ENCODE data around the gene IKZF4.
A peak's percentile ranks its signal among the peaks of the same experiment; 100 is the strongest.
"Not testable (repeated sequence)": the region's sequence is repeated elsewhere in the genome, so short reads cannot be mapped to it uniquely, and the experiment has no call there.

IKZF4 gene

DNA sequence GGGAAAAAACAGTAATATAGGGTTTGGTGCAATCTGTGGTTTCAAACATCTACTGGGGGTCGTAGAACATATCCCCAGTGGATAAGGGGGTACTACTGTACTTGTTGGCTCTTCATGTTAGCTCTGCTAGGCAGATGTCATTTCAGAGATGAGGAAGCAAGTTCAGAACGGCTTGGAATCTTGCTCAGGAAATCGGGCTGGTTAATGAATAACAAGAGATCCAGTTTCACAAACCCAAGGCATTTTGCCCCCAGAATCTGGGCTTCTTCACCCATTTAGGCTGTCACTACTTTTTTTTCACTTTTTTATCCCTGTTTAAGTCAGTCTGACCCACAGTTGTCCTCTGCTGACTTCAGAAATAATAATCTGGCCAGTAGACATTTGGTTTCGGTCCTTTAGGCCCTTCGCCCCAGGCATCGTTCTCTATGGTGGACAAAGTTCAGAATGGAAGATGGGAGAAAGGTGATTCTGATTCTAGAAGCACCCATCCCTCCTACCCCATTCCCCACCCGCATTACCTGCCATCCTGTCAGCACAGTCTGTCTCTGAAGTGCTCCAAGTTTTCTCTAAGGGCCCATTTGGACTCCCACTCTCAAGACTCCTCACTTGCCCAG lies 19.2 kb upstream of the IKZF4 start:
- no peak overlapping the region for H3K4me3 ChIP-seq (replicated peaks in 1 of 2; ENCODE audit: low read depth in 2 of 2, low read length in 2 of 2)
- no peak for DNase-seq (ENCODE audit: low read depth in 2 of 2)
- no peak for TF ChIP-seq CTCF (IDR thresholded peaks at IDR 0.05; ENCODE audit: low read depth, low read length)

GRCh38 chr12:56003376-56003775 lies 17.5 kb upstream of the IKZF4 start:
- not testable (repeated sequence) for DNase-seq (ENCODE audit: low read depth in 2 of 2); H3K4me3 ChIP-seq (replicated peaks in 1 of 2; ENCODE audit: low read depth in 2 of 2, low read length in 2 of 2)

DNA sequence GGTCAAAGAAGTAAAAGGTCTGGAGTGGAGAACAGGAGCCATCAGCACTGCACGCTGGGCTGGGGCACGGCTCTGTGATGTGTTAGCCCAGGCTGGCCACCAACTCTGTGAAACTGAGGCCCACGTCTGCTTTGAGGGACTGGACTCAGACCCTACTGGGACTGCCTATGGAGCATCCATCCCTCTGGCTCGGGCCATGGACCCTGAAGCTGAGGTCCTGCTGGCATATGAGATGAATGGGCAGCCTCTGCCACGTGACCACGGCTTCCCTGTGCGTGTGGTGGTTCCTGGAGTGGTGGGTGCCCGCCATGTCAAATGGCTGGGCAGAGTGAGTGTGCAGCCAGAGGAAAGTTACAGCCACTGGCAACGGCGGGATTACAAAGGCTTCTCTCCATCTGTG lies 16.6 kb upstream of the IKZF4 start:
- no peak overlapping the region for H3K4me3 ChIP-seq (replicated peaks in 1 of 2; ENCODE audit: low read depth in 2 of 2, low read length in 2 of 2)
- no peak for TF ChIP-seq CTCF (IDR thresholded peaks at IDR 0.05; ENCODE audit: low read depth, low read length)
- DNase-seq (ENCODE audit: low read depth in 2 of 2), result no peak

- no peak for TF ChIP-seq CTCF (IDR thresholded peaks at IDR 0.05; ENCODE audit: low read depth, low read length)
- DNase-seq (ENCODE audit: low read depth in 2 of 2), result peak in 1 of 2 donors; percentile 12
Observed at GRCh38 chr12:56007564-56008559, 13.0 kb upstream of the IKZF4 start.

DNA sequence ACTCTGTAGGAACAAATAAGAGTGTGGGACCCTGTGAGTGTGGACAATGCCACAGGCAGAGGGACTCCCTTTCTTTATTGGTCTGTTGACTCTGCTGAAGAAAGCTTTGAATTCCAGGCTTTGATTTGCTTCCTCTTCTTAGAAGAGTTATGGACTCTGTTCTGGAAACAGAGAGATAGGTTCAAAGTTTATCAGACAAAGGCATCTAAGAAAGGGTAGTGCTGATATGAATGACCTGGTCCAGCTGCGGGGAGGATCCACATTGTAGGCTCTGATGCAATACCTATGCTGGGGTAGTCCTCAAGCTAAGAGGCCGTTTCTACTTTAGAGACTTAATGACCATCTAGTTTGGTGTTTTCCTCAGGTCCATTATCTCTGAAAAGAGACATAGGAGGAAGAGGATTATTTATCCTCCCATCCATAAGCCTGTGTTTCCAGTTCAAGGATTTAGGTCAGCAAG lies 10.7 kb upstream of the IKZF4 start:
- no peak for TF ChIP-seq CTCF (IDR thresholded peaks at IDR 0.05; ENCODE audit: low read depth, low read length)
- DNase-seq (ENCODE audit: low read depth in 2 of 2), result no peak
- H3K4me3 ChIP-seq (replicated peaks in 1 of 2; ENCODE audit: low read depth in 2 of 2, low read length in 2 of 2), result no peak overlapping the region

More at GRCh38 chr12:56007564-56008559, 13.0 kb upstream of the IKZF4 start:
- H3K4me3 ChIP-seq (replicated peaks in 1 of 2; ENCODE audit: low read depth in 2 of 2, low read length in 2 of 2), result peak overlapping the region; percentile 67

DNA sequence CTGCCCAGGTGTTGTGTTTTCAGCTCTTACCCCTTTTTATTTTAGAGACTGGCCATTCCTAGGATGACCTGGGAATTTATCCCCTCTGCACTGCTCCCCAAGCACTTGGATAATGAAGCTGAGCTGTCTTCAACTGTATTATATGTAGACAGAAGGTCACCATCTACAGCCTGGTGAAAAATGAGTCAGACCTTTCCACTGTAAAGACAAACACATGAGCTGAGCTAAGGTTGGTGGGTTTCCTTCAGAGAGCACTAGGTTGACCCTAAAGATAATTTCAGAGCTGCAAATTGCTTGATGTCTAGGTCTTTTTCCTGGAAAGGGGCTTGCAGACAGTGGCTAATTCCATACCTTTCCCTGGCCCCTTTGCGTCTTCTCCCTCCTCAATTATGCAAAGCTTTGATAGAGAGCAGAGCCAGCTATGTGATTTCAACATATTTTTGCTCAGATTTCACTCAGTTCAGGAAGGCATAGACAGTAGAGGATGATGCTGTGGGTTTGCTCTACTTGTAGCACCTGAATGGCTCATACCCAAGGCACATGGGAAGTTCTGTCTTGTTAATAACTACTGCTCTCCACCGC lies 9.2 kb upstream of the IKZF4 start:
- TF ChIP-seq CTCF (IDR thresholded peaks at IDR 0.05; ENCODE audit: low read depth, low read length), result no peak
- no peak for DNase-seq (ENCODE audit: low read depth in 2 of 2)
- no peak overlapping the region for H3K4me3 ChIP-seq (replicated peaks in 1 of 2; ENCODE audit: low read depth in 2 of 2, low read length in 2 of 2)

- no peak for DNase-seq (ENCODE audit: low read depth in 2 of 2)
- H3K4me3 ChIP-seq (replicated peaks in 1 of 2; ENCODE audit: low read depth in 2 of 2, low read length in 2 of 2), result no peak overlapping the region
- TF ChIP-seq CTCF (IDR thresholded peaks at IDR 0.05; ENCODE audit: low read depth, low read length), result no peak
Observed at GRCh38 chr12:56013482-56013881, 7.4 kb upstream of the IKZF4 start.

Data from cardiac fibroblast (primary cell).